ENCODE results near the gene PAQR7. TPM values are rescaled to one million over a fixed set of nuclear protein-coding genes. Genes with fewer than 3 reads are reported as not detected.

PAQR7 gene
- polyA plus RNA-seq, 1 donor from 2014 or later, result 4.1 TPM

GRCh38 chr1:25911162-25911561 is 35.7 kb upstream of the PAQR7 start:
- no peaks in the 10 kb centered on the region for H3K27me3 ChIP-seq (ENCODE audit: insufficient read depth, low read depth, low read length)
- no peak overlapping the region for H3K4me2 ChIP-seq (ENCODE audit: low read length)
- no peak overlapping the region for H3K27ac ChIP-seq (ENCODE audit: low read length)
- H2AFZ ChIP-seq (ENCODE audit: low read depth, low read length), result no peak overlapping the region
- no peaks in the 10 kb centered on the region for H3F3A ChIP-seq (ENCODE audit: insufficient read depth, low read length, poor library complexity, severe bottlenecking)
- no peaks in the 10 kb centered on the region for H3K9me3 ChIP-seq (ENCODE audit: low read length)
- no peak overlapping the region for H3K4me3 ChIP-seq (ENCODE audit: low read length)
- no peak for TF ChIP-seq SMC3 (conservative IDR thresholded peaks at IDR 0.05; ENCODE audit: poor library complexity)
- TF ChIP-seq TAF1 (IDR thresholded peaks at IDR 0.05; ENCODE audit: low read depth), result no peak
- TF ChIP-seq, protein P1, sequence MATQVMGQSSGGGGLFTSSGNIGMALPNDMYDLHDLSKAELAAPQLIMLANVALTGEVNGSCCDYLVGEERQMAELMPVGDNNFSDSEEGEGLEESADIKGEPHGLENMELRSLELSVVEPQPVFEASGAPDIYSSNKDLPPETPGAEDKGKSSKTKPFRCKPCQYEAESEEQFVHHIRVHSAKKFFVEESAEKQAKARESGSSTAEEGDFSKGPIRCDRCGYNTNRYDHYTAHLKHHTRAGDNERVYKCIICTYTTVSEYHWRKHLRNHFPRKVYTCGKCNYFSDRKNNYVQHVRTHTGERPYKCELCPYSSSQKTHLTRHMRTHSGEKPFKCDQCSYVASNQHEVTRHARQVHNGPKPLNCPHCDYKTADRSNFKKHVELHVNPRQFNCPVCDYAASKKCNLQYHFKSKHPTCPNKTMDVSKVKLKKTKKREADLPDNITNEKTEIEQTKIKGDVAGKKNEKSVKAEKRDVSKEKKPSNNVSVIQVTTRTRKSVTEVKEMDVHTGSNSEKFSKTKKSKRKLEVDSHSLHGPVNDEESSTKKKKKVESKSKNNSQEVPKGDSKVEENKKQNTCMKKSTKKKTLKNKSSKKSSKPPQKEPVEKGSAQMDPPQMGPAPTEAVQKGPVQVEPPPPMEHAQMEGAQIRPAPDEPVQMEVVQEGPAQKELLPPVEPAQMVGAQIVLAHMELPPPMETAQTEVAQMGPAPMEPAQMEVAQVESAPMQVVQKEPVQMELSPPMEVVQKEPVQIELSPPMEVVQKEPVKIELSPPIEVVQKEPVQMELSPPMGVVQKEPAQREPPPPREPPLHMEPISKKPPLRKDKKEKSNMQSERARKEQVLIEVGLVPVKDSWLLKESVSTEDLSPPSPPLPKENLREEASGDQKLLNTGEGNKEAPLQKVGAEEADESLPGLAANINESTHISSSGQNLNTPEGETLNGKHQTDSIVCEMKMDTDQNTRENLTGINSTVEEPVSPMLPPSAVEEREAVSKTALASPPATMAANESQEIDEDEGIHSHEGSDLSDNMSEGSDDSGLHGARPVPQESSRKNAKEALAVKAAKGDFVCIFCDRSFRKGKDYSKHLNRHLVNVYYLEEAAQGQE (IDR thresholded peaks at IDR 0.05; ENCODE audit: borderline replicate concordance), result no peak
- TF ChIP-seq CTCF (IDR thresholded peaks at IDR 0.05; ENCODE audit: poor library complexity, severe bottlenecking), result no peak
- TF ChIP-seq EP300 (conservative IDR thresholded peaks at IDR 0.05; ENCODE audit: poor library complexity, severe bottlenecking), result no peak
- no peak for TF ChIP-seq RAD21 (conservative IDR thresholded peaks at IDR 0.05)
- TF ChIP-seq POLR2AphosphoS5 (IDR thresholded peaks at IDR 0.05), result no peak
- TF ChIP-seq EZH2 (IDR thresholded peaks at IDR 0.05; ENCODE audit: borderline replicate concordance, insufficient read depth, low read length, poor library complexity, severe bottlenecking), result no peak
- TF ChIP-seq MXI1 (conservative IDR thresholded peaks at IDR 0.05; ENCODE audit: poor library complexity, severe bottlenecking), result no peak
- H3K9me2 ChIP-seq (ENCODE audit: insufficient read depth, low read length), result no peaks in the 10 kb centered on the region
- no peaks in the 10 kb centered on the region for H4K20me1 ChIP-seq (ENCODE audit: insufficient read depth)
- H3K9ac ChIP-seq (ENCODE audit: low read length), result no peak overlapping the region
- no peaks in the 10 kb centered on the region for H3K36me3 ChIP-seq (ENCODE audit: insufficient read depth, low read length)
- no peaks in the 10 kb centered on the region for H3K79me2 ChIP-seq (replicated peaks; ENCODE audit: insufficient read depth, low read length)

- H3K27me3 ChIP-seq (ENCODE audit: insufficient read depth, low read depth, low read length), result no peaks in the 10 kb centered on the region
- TF ChIP-seq TAF1 (IDR thresholded peaks at IDR 0.05; ENCODE audit: low read depth) (no peak), CTCF (IDR thresholded peaks at IDR 0.05; ENCODE audit: poor library complexity, severe bottlenecking) (no peak), MXI1 (conservative IDR thresholded peaks at IDR 0.05; ENCODE audit: poor library complexity, severe bottlenecking) (no peak), RAD21 (conservative IDR thresholded peaks at IDR 0.05) (no peak), EP300 (conservative IDR thresholded peaks at IDR 0.05; ENCODE audit: poor library complexity, severe bottlenecking) (no peak), POLR2AphosphoS5 (IDR thresholded peaks at IDR 0.05) (no peak), EZH2 (IDR thresholded peaks at IDR 0.05; ENCODE audit: borderline replicate concordance, insufficient read depth, low read length, poor library complexity, severe bottlenecking) (no peak), SMC3 (conservative IDR thresholded peaks at IDR 0.05; ENCODE audit: poor library complexity) (no peak)
- TF ChIP-seq, protein P1 (IDR thresholded peaks at IDR 0.05; ENCODE audit: borderline replicate concordance), result no peak
- no peak overlapping the region for H3K4me3 ChIP-seq (ENCODE audit: low read length)
- H4K20me1 ChIP-seq (ENCODE audit: insufficient read depth), result peaks cover 5% of the 10 kb centered on the region
- H3F3A ChIP-seq (ENCODE audit: insufficient read depth, low read length, poor library complexity, severe bottlenecking), result no peaks in the 10 kb centered on the region
- peaks cover 17% of the 10 kb centered on the region for H3K79me2 ChIP-seq (replicated peaks; ENCODE audit: insufficient read depth, low read length)
- H3K4me2 ChIP-seq (ENCODE audit: low read length), result no peak overlapping the region
- H3K27ac ChIP-seq (ENCODE audit: low read length), result no peak overlapping the region
- H2AFZ ChIP-seq (ENCODE audit: low read depth, low read length), result no peak overlapping the region
- no peaks in the 10 kb centered on the region for H3K9me3 ChIP-seq (ENCODE audit: low read length)
- no peaks in the 10 kb centered on the region for H3K36me3 ChIP-seq (ENCODE audit: insufficient read depth, low read length)
- no peak overlapping the region for H3K9ac ChIP-seq (ENCODE audit: low read length)
- no peaks in the 10 kb centered on the region for H3K9me2 ChIP-seq (ENCODE audit: insufficient read depth, low read length)
Observed at GRCh38 chr1:25909040-25909439, 33.5 kb upstream of the PAQR7 start.
